A549 (cell line): ENCODE data around the gene FBXL15. TPM values are rescaled to one million over a fixed set of nuclear protein-coding genes. Genes with fewer than 3 reads are reported as not detected.

Experiments
- ATAC-seq, 2 experiments: fragments of 200-7000 bp in 1 of 2; fragments of >200 bp in 1 of 2; cut with Nextera tagmentation in 1 of 2; cut with Tn5 transposase in 1 of 2; 3 replicates each; pipeline versions ENCODE4 v1.8.0 to v1.9.1; 2018 to 2020; ENCODE audit warnings: mild to moderate bottlenecking in 1 of 2, moderate library complexity in 1 of 2
- CTCF ChIA-PET: fragments of 300-600 bp; sonication (Branson Sonifier 250); formaldehyde crosslinking; extraction: SDS; loops from one replicate; lab custom pipeline; 2021; ENCODE audit warnings: antibody characterized with exemption, inconsistent platforms; lab: Yijun Ruan, JAX
- POLR2A ChIA-PET: fragments of 350-600 bp; formaldehyde crosslinking; extraction: SDS; loops from one replicate; lab custom pipeline; 2021; ENCODE audit warnings: antibody characterized with exemption, inconsistent platforms; lab: Yijun Ruan, JAX
- DNase-seq, 2 experiments: peaks; one replicate each; pipeline versions ENCODE4 v3.0.0 to v3.0.0-alpha.2; 2011 to 2016; ENCODE audit warnings: low read depth in 1 of 2, low spot score in 1 of 2
- FAIRE-seq: peaks from 2 replicates; lab custom pipeline; 2011; peaks lifted over from hg19 to GRCh38; lab: Jason Lieb, UNC
- H3K27ac ChIP-seq, 2 experiments: fragments of >200 bp; sonication (Bioruptor Twin); formaldehyde crosslinking; 3 replicates each; pipeline ENCODE4 v1.5.1; 2016 to 2017
- H3K4me1 ChIP-seq: fragments of >200 bp; sonication (Bioruptor Twin); formaldehyde crosslinking; 3 replicates; pipeline ENCODE4 v1.6.1; 2016
- H3K4me2 ChIP-seq: fragments of >200 bp; sonication (Bioruptor Twin); formaldehyde crosslinking; 3 replicates; pipeline ENCODE4 v1.6.1; 2016
- H3K4me3 ChIP-seq: fragments of >200 bp; sonication (Bioruptor Twin); formaldehyde crosslinking; 3 replicates; pipeline ENCODE4 v1.5.1; 2016
- H3K9me3 ChIP-seq: fragments of >200 bp; sonication (Bioruptor Twin); formaldehyde crosslinking; 3 replicates; pipeline ENCODE4 v1.6.1; 2016
- ATOH8 ChIP-seq: fragments of 250-450 bp; sonication (Bioruptor Pico); IDR thresholded peaks from 2 replicates; pipeline ENCODE4 v1.5.0; 2020; ENCODE audit warnings: low read depth, mild to moderate bottlenecking, moderate library complexity
- CEBPB ChIP-seq, 2 experiments: fragments of >200 bp in 1 of 2; sonication (Bioruptor Twin) in 1 of 2; formaldehyde crosslinking in 1 of 2; IDR thresholded peaks; 2 replicates each; pipeline ENCODE4 v1.6.1; 2012 to 2016
- EP300 ChIP-seq, 2 experiments: fragments of >200 bp; sonication (Bioruptor Twin); formaldehyde crosslinking; IDR thresholded peaks; 2 replicates in 1 of 2; 3 replicates in 1 of 2; pipeline ENCODE4 v1.6.1; 2016 to 2017
- FOXS1 ChIP-seq: fragments of 250-450 bp; sonication (Bioruptor Pico); IDR thresholded peaks from 2 replicates; pipeline ENCODE4 v1.5.0; 2020; ENCODE audit warnings: mild to moderate bottlenecking, moderate library complexity
- GATA3 ChIP-seq: IDR thresholded peaks from 2 replicates; pipeline ENCODE4 v1.6.1; 2012; ENCODE audit warnings: borderline replicate concordance
- HEYL ChIP-seq: fragments of 250-450 bp; sonication (Bioruptor Pico); IDR thresholded peaks from 2 replicates; pipeline ENCODE4 v1.8.0; 2021; ENCODE audit warnings: mild to moderate bottlenecking, moderate library complexity
- HMGXB4 ChIP-seq: fragments of 250-450 bp; sonication (Bioruptor Pico); IDR thresholded peaks from 2 replicates; pipeline ENCODE4 v1.5.0; 2021; ENCODE audit warnings: mild to moderate bottlenecking, moderate library complexity, borderline replicate concordance
- HOXB5 ChIP-seq: fragments of 250-450 bp; sonication (Bioruptor Pico); IDR thresholded peaks from 2 replicates; pipeline ENCODE4 v1.5.0; 2020; ENCODE audit warnings: mild to moderate bottlenecking, moderate library complexity
- JUN ChIP-seq, 2 experiments: fragments of >200 bp; sonication (Bioruptor Twin); formaldehyde crosslinking; IDR thresholded peaks; 2 replicates in 1 of 2; 3 replicates in 1 of 2; pipeline ENCODE4 v1.6.1; 2016 to 2017
- MYC ChIP-seq: IDR thresholded peaks from 2 replicates; pipeline ENCODE4 v1.6.1; 2012; ENCODE audit warnings: mild to moderate bottlenecking, inconsistent platforms, low read length, improper control_type of control experiment, borderline replicate concordance
- NPAS2 ChIP-seq: fragments of 250-450 bp; sonication (Bioruptor Pico); IDR thresholded peaks from 2 replicates; pipeline ENCODE4 v1.8.0; 2022; ENCODE audit warnings: mild to moderate bottlenecking, moderate library complexity, borderline replicate concordance
- NR3C1 ChIP-seq: fragments of >200 bp; sonication (Bioruptor Twin); formaldehyde crosslinking; IDR thresholded peaks from 3 replicates; pipeline ENCODE4 v1.6.1; 2017
- POLR2AphosphoS2 ChIP-seq: conservative IDR thresholded peaks from 2 replicates; pipeline ENCODE4 v1.6.1; 2012; ENCODE audit warnings: low read length, improper control_type of control experiment, inconsistent platforms
- RAD21 ChIP-seq, 2 experiments: fragments of >200 bp in 1 of 2; sonication (Bioruptor Twin) in 1 of 2; formaldehyde crosslinking in 1 of 2; IDR thresholded peaks in 1 of 2; conservative IDR thresholded peaks in 1 of 2; 2 replicates in 1 of 2; 3 replicates in 1 of 2; pipeline ENCODE4 v1.6.1; 2012 to 2018; ENCODE audit warnings: inconsistent platforms in 1 of 2
- RARB ChIP-seq: fragments of 250-450 bp; sonication (Bioruptor Pico); IDR thresholded peaks from 2 replicates; pipeline ENCODE4 v1.8.0; 2021; ENCODE audit warnings: mild to moderate bottlenecking, moderate library complexity
- REST ChIP-seq: fragments of 200-600 bp; sonication (generic); IDR thresholded peaks from 2 replicates; pipeline ENCODE4 v1.6.1; 2016; ENCODE audit warnings: antibody characterized with exemption, mild to moderate bottlenecking, moderate library complexity
- RNF2 ChIP-seq: fragments of 200-600 bp; sonication (generic); IDR thresholded peaks from 2 replicates; pipeline ENCODE4 v1.6.1; 2016; ENCODE audit warnings: low read depth, mild to moderate bottlenecking, antibody characterized with exemption, moderate library complexity, borderline replicate concordance
- SMC3 ChIP-seq: fragments of >200 bp; sonication (Bioruptor Twin); formaldehyde crosslinking; IDR thresholded peaks from 3 replicates; pipeline ENCODE4 v1.6.1; 2018; ENCODE audit warnings: inconsistent platforms
- SREBF2 ChIP-seq: fragments of 450-650 bp; IDR thresholded peaks from 2 replicates; pipeline ENCODE4 v1.6.1; 2014; ENCODE audit warnings: mild to moderate bottlenecking, moderate library complexity
- TP53 ChIP-seq: fragments of 250-450 bp; sonication (Bioruptor Pico); IDR thresholded peaks from 2 replicates; pipeline ENCODE4 v1.5.0; 2021; ENCODE audit warnings: mild to moderate bottlenecking, moderate library complexity
- ZFP36 ChIP-seq: fragments of 450-650 bp; IDR thresholded peaks from 2 replicates; pipeline ENCODE4 v1.6.1; 2014; ENCODE audit warnings: borderline replicate concordance; ENCODE audit not compliant: partially characterized antibody
- ZNF302 ChIP-seq: fragments of 250-450 bp; sonication (Bioruptor Pico); IDR thresholded peaks from 2 replicates; pipeline ENCODE4 v1.9.0; 2021; ENCODE audit warnings: inconsistent platforms, mild to moderate bottlenecking, moderate library complexity
- WGBS: methylation state at CpG from one replicate; pipeline ENCODE4 v1.1.6; 2017; ENCODE audit errors: missing lambda C conversion rate; 5-methylcytosine and 5-hydroxymethylcytosine counted together
- polyA plus RNA-seq, 4 experiments: library from polyadenylated mRNA; depleted of rRNA in 3 of 4; stranded (reverse); fragments of >200 nt; fragmentation: RNase III in 1 of 4; extraction: RNeasy Plus Mini Kit Qiagen cat#74134 plus additional on column Dnase treatment in 1 of 4; gene quantifications; 2 replicates in 3 of 4; 3 replicates in 1 of 4; pipeline ENCODE4 v1.2.3, GENCODE V29; 2011 to 2017

FBXL15 gene
- polyA plus RNA-seq, 2 of the 4 experiments (the other 2 are of a cell fraction) = 4.8 to 9.4 TPM

- FAIRE-seq = no peak
- POLR2A ChIA-PET = no interaction called here
- Histone ChIP-seq H3K9me3 (no peaks in the 10 kb centered on the region), H3K27ac (no peak overlapping the region), H3K4me1 (peaks cover 4% of the 10 kb centered on the region; the same call in 2 of the 3 replicates)
- WGBS = 70% methylated on average over 11 of the region's 16 CpGs
- CTCF ChIA-PET = interaction anchor here (1.0 to 7.7 kb wide), 8 partner anchors 8 to 245 kb away, joined by 3 to 90 read pairs (median 25); partner anchors contain the start of genes FBXL15 and NFKB2
- no peak for DNase-seq
- no peak for TF ChIP-seq JUN (IDR thresholded peaks at IDR 0.05)
- TF ChIP-seq HOXB5 (CRISPR knock-in tag) = no peak
- no peak for TF ChIP-seq TP53 (CRISPR knock-in tag)
- TF ChIP-seq HEYL = no peak
- TF ChIP-seq RARB (CRISPR knock-in tag) = no peak
- TF ChIP-seq SMC3 = no peak
- no peak for TF ChIP-seq HMGXB4
- TF ChIP-seq, all 56 proteins: peak for 0
- Histone ChIP-seq H3K4me2 (no peak overlapping the region), H3K4me3 (no peak overlapping the region)
- no peak for ATAC-seq
These were observed 6.7 kb upstream of the FBXL15 start for GRCh38 chr10:102413806-102414561.

- CTCF ChIA-PET = interaction anchor here (0.9 to 7.7 kb wide), 6 partner anchors 11 to 245 kb away, joined by 3 to 90 read pairs (median 6); no protein-coding TSS in a partner anchor
- Histone ChIP-seq H3K27ac (no peak overlapping the region), H3K4me1 (peaks cover 10% of the 10 kb centered on the region; the same call in 2 of the 3 replicates), H3K4me3 (no peak overlapping the region), H3K4me2 (no peak overlapping the region), H3K9me3 (no peaks in the 10 kb centered on the region)
- POLR2A ChIA-PET = no interaction called here
- TF ChIP-seq NR3C1 (no peak), RNF2 (no peak), FOXS1 (no peak), RARB (CRISPR knock-in tag) (no peak), CEBPB (IDR thresholded peaks at IDR 0.05) (no peak), HMGXB4 (no peak), GATA3 (no peak), ZNF302 (no peak), SREBF2 (no peak), ZFP36 (no peak), RAD21 (conservative IDR thresholded peaks at IDR 0.05 in 1 of 2, IDR thresholded peaks at IDR 0.05 in 1 of 2) (no peak), NPAS2 (CRISPR knock-in tag) (no peak), REST (no peak), EP300 (IDR thresholded peaks at IDR 0.05) (no peak), ATOH8 (no peak), TP53 (CRISPR knock-in tag) (no peak), SMC3 (no peak), MYC (no peak), POLR2AphosphoS2 (no peak)
- 57% methylated on average over 11 of the region's 20 CpGs for WGBS
- no peak for FAIRE-seq
- ATAC-seq = no peak
- no peak for DNase-seq
These were observed 5.9 kb upstream of the FBXL15 start for GRCh38 chr10:102414749-102415148.
